H1 (cell line): ENCODE data around the gene RASL11B. TPM values are rescaled to one million over a fixed set of nuclear protein-coding genes. Genes with fewer than 3 reads are reported as not detected.

Experiments
- GABPA ChIP-seq: IDR thresholded peaks from 2 replicates; pipeline ENCODE4 v1.6.1; 2011; ENCODE audit warnings: mild to moderate bottlenecking, low read length, moderate library complexity, borderline replicate concordance; ENCODE audit not compliant: insufficient read depth
- TBP ChIP-seq: IDR thresholded peaks from 2 replicates; pipeline ENCODE4 v1.6.1; 2011; ENCODE audit warnings: low read depth, low read length, improper control_type of control experiment
- polyA plus RNA-seq, 7 experiments: library from polyadenylated mRNA; depleted of rRNA in 3 of 7; stranded (reverse) in 5 of 7; unstranded in 2 of 7; fragments of >200 nt in 5 of 7; fragments of 200-250 nt in 2 of 7; gene quantifications; 1 replicate in 5 of 7; 2 replicates in 1 of 7; 4 replicates in 1 of 7; pipeline versions ENCODE4 v1.2.1 to v1.2.3, GENCODE V29; 2011 to 2013; ENCODE audit warnings: missing spikeins in 2 of 7, mixed read lengths in 2 of 7
- total RNA-seq: library from RNA; stranded (reverse); fragmentation: NEBNext Ultra II Directional; extraction: Animal tissue kit (Norgen Biotek cat#: 25700); gene quantifications from 2 replicates; pipeline ENCODE4 v1.2.1, GENCODE V29; 2021
- TF ChIP-seq, protein P1 (sequence below): IDR thresholded peaks from 2 replicates; pipeline ENCODE4 v1.6.1; 2011; ENCODE audit warnings: low read depth, mild to moderate bottlenecking, low read length; ENCODE audit not compliant: insufficient read depth

Gene RASL11B
- total and polyA plus RNA-seq, 2 of the 8 experiments (the other 6 are each of a cell fraction or from before 2014, with no cell fraction given): 49.8 to 75.5 TPM

DNA sequence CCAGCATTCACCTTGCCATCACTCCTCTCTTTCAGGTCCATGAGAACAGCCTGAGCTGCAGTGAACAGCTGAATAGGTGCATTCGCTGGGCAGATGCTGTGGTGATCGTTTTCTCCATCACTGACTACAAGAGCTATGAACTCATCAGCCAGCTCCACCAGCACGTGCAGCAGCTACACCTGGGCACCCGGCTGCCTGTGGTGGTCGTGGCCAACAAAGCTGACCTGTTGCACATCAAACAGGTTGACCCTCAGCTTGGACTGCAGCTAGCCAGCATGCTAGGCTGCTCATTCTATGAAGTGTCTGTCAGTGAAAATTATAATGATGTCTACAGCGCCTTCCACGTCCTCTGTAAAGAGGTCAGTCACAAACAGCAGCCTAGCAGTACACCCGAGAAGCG lies 3.2 kb downstream of the RASL11B start (continued):
- TF ChIP-seq, protein P1, sequence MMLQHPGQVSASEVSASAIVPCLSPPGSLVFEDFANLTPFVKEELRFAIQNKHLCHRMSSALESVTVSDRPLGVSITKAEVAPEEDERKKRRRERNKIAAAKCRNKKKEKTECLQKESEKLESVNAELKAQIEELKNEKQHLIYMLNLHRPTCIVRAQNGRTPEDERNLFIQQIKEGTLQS: no peak
- TF ChIP-seq TBP (no peak), GABPA (no peak)
